Effector memory CD8-positive, alpha-beta T cell (primary cell): ENCODE results near the gene DNAH5.

Experiments used
- ATAC-seq: fragments of 150-1000 bp; cut with Tn5 transposase; replicated peaks from 2 replicates; pipeline ENCODE4 v1.10.0; 2021; ENCODE audit warnings: mild to moderate bottlenecking, moderate library complexity
- DNase-seq, 3 experiments: peaks; one replicate each; pipeline ENCODE4 v3.0.0; 2021
- H3K27ac Mint-ChIP-seq, 2 donors: one replicate each; pipeline ENCODE4 v1.8.0; 2022; ENCODE audit warnings: mild to moderate bottlenecking in 2 of 2, mixed read lengths in 2 of 2, moderate library complexity in 2 of 2
- H3K27me3 Mint-ChIP-seq, 2 donors: one replicate each; pipeline ENCODE4 v1.8.0; 2022; ENCODE audit warnings: mixed read lengths in 2 of 2
- H3K36me3 Mint-ChIP-seq: one replicate; pipeline ENCODE4 v1.8.0; 2022; ENCODE audit warnings: mild to moderate bottlenecking, moderate library complexity, mixed read lengths; ENCODE audit not compliant: insufficient read depth
- H3K4me1 Mint-ChIP-seq, 2 donors: one replicate each; pipeline ENCODE4 v1.8.0; 2022; ENCODE audit warnings: low read depth in 2 of 2, mixed read lengths in 2 of 2
- H3K4me3 Mint-ChIP-seq, 2 donors: one replicate each; pipeline ENCODE4 v1.8.0; 2022; ENCODE audit warnings: mild to moderate bottlenecking in 2 of 2, mixed read lengths in 2 of 2, moderate library complexity in 2 of 2
- H3K9me3 Mint-ChIP-seq, 2 donors: one replicate each; pipeline ENCODE4 v1.8.0; 2022; ENCODE audit warnings: mixed read lengths in 2 of 2

DNAH5 gene

GRCh38 chr5:13926731-13927130, 17.8 kb downstream of the DNAH5 start:
- H3K27ac Mint-ChIP-seq = no peak overlapping the region
- no peaks in the 10 kb centered on the region for H3K4me1 Mint-ChIP-seq
- no peak for DNase-seq
- ATAC-seq = no peak
- no peaks in the 10 kb centered on the region for H3K36me3 Mint-ChIP-seq
- no peak overlapping the region for H3K4me3 Mint-ChIP-seq
- H3K9me3 Mint-ChIP-seq = peaks cover 2 to 8% of the 10 kb centered on the region in 2 donors
- H3K27me3 Mint-ChIP-seq = no peaks in the 10 kb centered on the region

DNA sequence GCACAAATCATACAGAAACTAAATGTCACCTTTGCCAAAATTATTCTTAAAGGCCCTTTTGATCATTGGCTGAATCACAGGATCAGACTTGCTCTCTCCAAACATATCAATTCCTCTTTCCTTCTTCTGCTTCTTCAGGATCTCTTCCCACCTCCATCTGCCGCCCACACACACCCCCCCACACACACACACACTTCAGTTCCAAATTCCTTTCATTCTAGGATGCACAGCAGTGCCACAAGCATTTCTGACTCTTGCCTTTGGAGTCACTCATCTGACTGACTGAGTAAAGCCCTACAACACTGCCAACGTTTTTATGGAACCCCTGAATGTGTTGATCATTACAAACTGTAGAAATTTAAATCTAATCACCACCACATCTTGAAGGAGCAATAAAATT, 22.9 kb downstream of the DNAH5 start:
- Mint-ChIP-seq H3K27me3 (no peaks in the 10 kb centered on the region), H3K4me1 (no peaks in the 10 kb centered on the region), H3K27ac (no peak overlapping the region), H3K9me3 (peaks cover 6 to 8% of the 10 kb centered on the region in 2 donors), H3K4me3 (no peak overlapping the region), H3K36me3 (no peaks in the 10 kb centered on the region)
- DNase-seq (no peak), ATAC-seq (no peak)

GRCh38 chr5:13919786-13920185, 24.7 kb downstream of the DNAH5 start:
- Mint-ChIP-seq H3K4me1 (no peaks in the 10 kb centered on the region), H3K27ac (no peak overlapping the region), H3K36me3 (no peaks in the 10 kb centered on the region), H3K9me3 (peaks cover 0 to 4% of the 10 kb centered on the region in 2 donors), H3K4me3 (no peak overlapping the region), H3K27me3 (no peaks in the 10 kb centered on the region)
- DNase-seq (no peak), ATAC-seq (no peak)

DNA sequence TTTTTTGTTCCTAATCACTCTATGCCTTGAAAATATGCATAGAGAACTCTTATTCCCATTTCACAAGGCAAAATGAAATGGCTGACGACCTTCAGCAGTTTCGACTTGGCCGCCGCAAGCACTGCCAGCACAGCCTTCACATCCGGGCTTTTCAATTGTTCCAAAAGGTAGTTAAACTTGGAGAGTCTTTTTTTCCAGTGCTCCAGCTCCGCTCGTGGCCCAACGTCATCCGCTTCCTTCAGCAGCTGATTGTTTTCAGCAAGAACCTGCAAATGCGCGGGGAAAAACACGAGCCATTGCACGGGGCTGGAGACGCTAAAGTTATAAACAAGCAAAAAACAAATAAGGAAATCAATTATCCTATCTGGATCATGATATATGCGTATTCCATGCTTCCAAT, 25.4 kb downstream of the DNAH5 start:
- H3K36me3 Mint-ChIP-seq = no peaks in the 10 kb centered on the region
- no peak for ATAC-seq
- peaks cover 0 to 4% of the 10 kb centered on the region in 2 donors for H3K9me3 Mint-ChIP-seq
- H3K4me3 Mint-ChIP-seq = no peak overlapping the region
- H3K27ac Mint-ChIP-seq = no peak overlapping the region
- no peaks in the 10 kb centered on the region for H3K4me1 Mint-ChIP-seq
- DNase-seq = no peak
- H3K27me3 Mint-ChIP-seq = no peaks in the 10 kb centered on the region

DNA sequence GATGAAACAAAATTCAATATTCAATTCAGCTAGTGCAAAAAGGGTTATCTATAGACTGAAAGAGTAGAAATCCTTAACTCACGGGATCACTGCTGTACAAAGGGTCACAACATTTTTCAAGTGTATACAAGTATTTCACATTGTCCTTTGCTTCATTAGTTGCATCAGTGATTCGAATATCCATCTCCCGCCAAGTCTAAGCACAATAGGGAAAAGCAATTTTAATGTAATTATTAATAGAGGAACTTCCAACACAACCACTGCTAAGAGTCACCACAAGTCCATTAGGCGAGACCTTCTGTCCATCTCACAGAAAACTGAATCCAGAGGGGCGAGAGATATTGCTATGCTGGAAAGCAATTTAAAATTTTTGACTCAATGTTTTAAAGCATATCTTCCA, 27.4 kb downstream of the DNAH5 start:
- H3K27me3 Mint-ChIP-seq = no peaks in the 10 kb centered on the region
- DNase-seq (no peak), ATAC-seq (no peak)
- no peaks in the 10 kb centered on the region for H3K4me1 Mint-ChIP-seq
- no peak overlapping the region for H3K27ac Mint-ChIP-seq
- H3K36me3 Mint-ChIP-seq = no peaks in the 10 kb centered on the region
- peaks cover 0 to 4% of the 10 kb centered on the region in 2 donors for H3K9me3 Mint-ChIP-seq
- H3K4me3 Mint-ChIP-seq = no peak overlapping the region

- H3K4me1 Mint-ChIP-seq = no peaks in the 10 kb centered on the region
- H3K9me3 Mint-ChIP-seq = peaks cover 0 to 6% of the 10 kb centered on the region in 2 donors
- H3K27ac Mint-ChIP-seq = no peak overlapping the region
- no peak for DNase-seq
- H3K27me3 Mint-ChIP-seq = no peaks in the 10 kb centered on the region
- H3K36me3 Mint-ChIP-seq = peaks cover 4% of the 10 kb centered on the region
- H3K4me3 Mint-ChIP-seq = no peak overlapping the region
- no peak for ATAC-seq
These were observed 30.5 kb downstream of the DNAH5 start for GRCh38 chr5:13913962-13914361.

DNA sequence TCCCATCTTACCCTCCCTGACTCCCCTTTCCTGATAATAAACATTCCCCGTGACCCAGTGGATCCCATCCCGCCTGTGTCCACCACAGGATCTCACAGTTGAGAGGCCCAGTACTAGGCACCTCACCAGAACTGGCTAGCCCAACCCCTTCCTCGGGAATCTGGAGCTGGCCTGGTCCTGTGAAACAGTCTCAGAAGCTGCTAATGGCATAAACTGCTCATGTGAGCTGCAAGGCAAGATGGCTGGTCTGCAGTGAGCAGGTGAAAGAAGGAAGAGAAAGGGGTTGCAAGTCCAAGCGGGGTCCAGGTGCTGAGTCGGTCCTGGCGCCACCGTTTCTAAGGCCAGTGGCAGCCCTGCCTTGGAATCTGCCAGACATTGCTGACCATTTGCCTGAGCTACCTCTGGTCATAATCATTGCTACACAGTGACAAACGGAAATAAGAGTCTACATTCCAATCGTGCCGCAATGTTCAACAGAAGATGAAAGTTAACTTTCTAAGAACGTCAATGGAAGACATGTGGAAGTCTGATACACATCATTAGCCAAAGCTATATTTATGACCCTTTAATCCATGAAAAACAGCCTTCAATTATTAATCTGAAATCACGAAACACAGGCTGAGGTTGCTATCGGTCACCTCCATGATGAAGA, 33.7 kb downstream of the DNAH5 start:
- ATAC-seq (no peak), DNase-seq (no peak)
- no peaks in the 10 kb centered on the region for H3K27me3 Mint-ChIP-seq
- peaks cover 4% of the 10 kb centered on the region for H3K36me3 Mint-ChIP-seq
- no peak overlapping the region for H3K27ac Mint-ChIP-seq
- H3K4me1 Mint-ChIP-seq = no peaks in the 10 kb centered on the region
- peaks cover 0 to 2% of the 10 kb centered on the region in 2 donors for H3K9me3 Mint-ChIP-seq
- no peak overlapping the region for H3K4me3 Mint-ChIP-seq

- H3K9me3 Mint-ChIP-seq = peaks cover 0 to 2% of the 10 kb centered on the region in 2 donors
- DNase-seq = no peak
These were observed 34.3 kb downstream of the DNAH5 start for GRCh38 chr5:13910201-13910600.

DNA sequence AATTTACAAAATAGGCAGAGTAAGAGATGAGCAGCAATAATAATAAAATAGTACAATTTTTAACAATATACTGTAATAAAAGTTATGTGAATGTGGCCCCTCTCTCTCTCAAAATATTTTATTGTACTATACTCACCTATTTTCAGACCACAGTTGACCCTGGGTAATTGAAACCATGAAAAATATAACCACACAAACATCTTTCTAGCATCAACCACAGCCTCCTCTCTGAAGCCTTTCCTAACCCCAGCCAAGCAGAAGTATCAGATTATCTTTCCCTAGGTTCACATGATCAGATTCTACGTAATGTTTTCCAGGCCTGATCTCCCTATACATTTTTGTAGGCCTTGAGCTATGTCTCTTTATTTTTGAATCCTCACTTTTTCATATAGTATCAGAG, 35.2 kb downstream of the DNAH5 start:
- DNase-seq (no peak), ATAC-seq (no peak)
- peaks cover 4% of the 10 kb centered on the region for H3K36me3 Mint-ChIP-seq
- no peak overlapping the region for H3K4me3 Mint-ChIP-seq
- H3K4me1 Mint-ChIP-seq = no peaks in the 10 kb centered on the region
- H3K27me3 Mint-ChIP-seq = no peaks in the 10 kb centered on the region
- H3K27ac Mint-ChIP-seq = no peak overlapping the region
- H3K9me3 Mint-ChIP-seq = peaks cover 0 to 2% of the 10 kb centered on the region in 2 donors

More at GRCh38 chr5:13910201-13910600, 34.3 kb downstream of the DNAH5 start:
- Mint-ChIP-seq H3K27ac (no peak overlapping the region), H3K4me3 (no peak overlapping the region), H3K4me1 (no peaks in the 10 kb centered on the region), H3K27me3 (no peaks in the 10 kb centered on the region), H3K36me3 (peaks cover 4% of the 10 kb centered on the region)
- ATAC-seq = no peak

- Mint-ChIP-seq H3K4me3 (no peak overlapping the region), H3K36me3 (no peaks in the 10 kb centered on the region), H3K4me1 (no peaks in the 10 kb centered on the region), H3K27me3 (peaks cover 0 to 8% of the 10 kb centered on the region in 2 donors), H3K9me3 (peaks cover 13 to 18% of the 10 kb centered on the region in 2 donors), H3K27ac (no peak overlapping the region)
- ATAC-seq (no peak), DNase-seq (no peak)
These were observed 45.9 kb downstream of the DNAH5 start for GRCh38 chr5:13898569-13898968.

GRCh38 chr5:13878357-13878756, 66.1 kb downstream of the DNAH5 start:
- ATAC-seq = no peak
- Mint-ChIP-seq H3K4me3 (no peak overlapping the region), H3K36me3 (no peaks in the 10 kb centered on the region), H3K27me3 (no peaks in the 10 kb centered on the region), H3K27ac (no peak overlapping the region), H3K4me1 (no peaks in the 10 kb centered on the region), H3K9me3 (peaks cover 5 to 18% of the 10 kb centered on the region in 2 donors)
- DNase-seq = no peak

GRCh38 chr5:13866792-13867191, 77.7 kb downstream of the DNAH5 start:
- no peaks in the 10 kb centered on the region for H3K27me3 Mint-ChIP-seq

GRCh38 chr5:13865312-13865711, 79.2 kb downstream of the DNAH5 start:
- H3K4me3 Mint-ChIP-seq = no peak overlapping the region
- H3K9me3 Mint-ChIP-seq = peaks cover 10 to 13% of the 10 kb centered on the region in 2 donors

More at GRCh38 chr5:13866792-13867191, 77.7 kb downstream of the DNAH5 start:
- no peaks in the 10 kb centered on the region for H3K36me3 Mint-ChIP-seq
- DNase-seq (no peak), ATAC-seq (no peak)
- no peaks in the 10 kb centered on the region for H3K4me1 Mint-ChIP-seq
- no peak overlapping the region for H3K4me3 Mint-ChIP-seq
- H3K9me3 Mint-ChIP-seq = peaks cover 10 to 13% of the 10 kb centered on the region in 2 donors
- H3K27ac Mint-ChIP-seq = no peak overlapping the region

GRCh38 chr5:13860146-13860545, 84.3 kb downstream of the DNAH5 start:
- peaks cover 9 to 13% of the 10 kb centered on the region in 2 donors for H3K9me3 Mint-ChIP-seq
- no peak overlapping the region for H3K27ac Mint-ChIP-seq
- no peak for DNase-seq
- no peaks in the 10 kb centered on the region for H3K36me3 Mint-ChIP-seq
- no peak for ATAC-seq
- H3K27me3 Mint-ChIP-seq = no peaks in the 10 kb centered on the region
- no peaks in the 10 kb centered on the region for H3K4me1 Mint-ChIP-seq
- no peak overlapping the region for H3K4me3 Mint-ChIP-seq

More at GRCh38 chr5:13865312-13865711, 79.2 kb downstream of the DNAH5 start:
- H3K27ac Mint-ChIP-seq = no peak overlapping the region
- no peaks in the 10 kb centered on the region for H3K4me1 Mint-ChIP-seq
- DNase-seq = no peak
- no peaks in the 10 kb centered on the region for H3K36me3 Mint-ChIP-seq
- H3K27me3 Mint-ChIP-seq = no peaks in the 10 kb centered on the region
- no peak for ATAC-seq
